DND-41 (cell line): Measurements from ENCODE around the gene UBQLN2.

ENCODE experiments used
- CTCF ChIP-seq: IDR thresholded peaks from 2 replicates; pipeline ENCODE4 v1.5.1; 2012; ENCODE audit warnings: borderline replicate concordance, low read length, moderate library complexity, mild to moderate bottlenecking; ENCODE audit not compliant: poor library complexity, severe bottlenecking; ENCODE audit errors: extremely low read depth
- EZH2 ChIP-seq: IDR thresholded peaks from 3 replicates; pipeline ENCODE4 v1.6.1; 2012; ENCODE audit warnings: borderline replicate concordance, low read depth, mild to moderate bottlenecking, moderate library complexity, low read length, inconsistent platforms; ENCODE audit not compliant: severe bottlenecking

- TF ChIP-seq CTCF = no peak
- no peak for TF ChIP-seq EZH2
Measured at GRCh38 chrX:56564164-56564885, 898 bp downstream of the UBQLN2 start.
